MM.1S (cell line): Measurements from ENCODE around the gene OPN3.

ENCODE experiments used
- CTCF ChIP-seq: fragments of 300-600 bp; sonication (generic); IDR thresholded peaks from 2 replicates; pipeline ENCODE4 v1.5.1; 2016; ENCODE audit warnings: antibody characterized with exemption, low read length, mixed read lengths
- EZH2 ChIP-seq: fragments of 300-600 bp; sonication (generic); optimal IDR thresholded peaks from 2 replicates; pipeline ENCODE3; 2017; ENCODE audit warnings: low read depth, mild to moderate bottlenecking, antibody characterized with exemption, low read length, mixed read lengths

DNA sequence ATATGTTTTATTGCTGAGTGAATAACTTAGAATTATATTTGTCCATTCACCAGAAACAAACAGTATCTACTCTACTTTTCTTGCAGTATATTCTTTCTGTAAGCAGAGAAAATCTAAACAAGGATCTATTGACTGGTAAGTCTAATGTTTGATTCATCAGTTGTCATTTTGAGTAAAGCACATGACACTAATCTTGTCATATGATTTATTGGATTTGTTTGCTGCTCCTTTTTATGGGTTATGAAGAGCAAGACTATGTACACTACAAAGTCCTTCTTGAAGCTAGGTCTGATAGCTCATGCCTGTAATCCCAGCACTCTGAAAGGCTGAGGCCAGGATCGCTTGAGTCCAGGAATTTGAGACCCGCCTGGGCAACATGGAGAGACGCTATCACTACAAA, 84.6 kb downstream of the OPN3 start:
- TF ChIP-seq EZH2 (no peak), CTCF (no peak)
